ENCODE data around the gene LRRC7. TPM values are rescaled to one million over a fixed set of nuclear protein-coding genes. Genes with fewer than 3 reads are reported as not detected.

LRRC7 gene
- total RNA-seq, 4 donors from 2014 or later, result 0.62 to 2.1 (median 1.3) TPM

DNA sequence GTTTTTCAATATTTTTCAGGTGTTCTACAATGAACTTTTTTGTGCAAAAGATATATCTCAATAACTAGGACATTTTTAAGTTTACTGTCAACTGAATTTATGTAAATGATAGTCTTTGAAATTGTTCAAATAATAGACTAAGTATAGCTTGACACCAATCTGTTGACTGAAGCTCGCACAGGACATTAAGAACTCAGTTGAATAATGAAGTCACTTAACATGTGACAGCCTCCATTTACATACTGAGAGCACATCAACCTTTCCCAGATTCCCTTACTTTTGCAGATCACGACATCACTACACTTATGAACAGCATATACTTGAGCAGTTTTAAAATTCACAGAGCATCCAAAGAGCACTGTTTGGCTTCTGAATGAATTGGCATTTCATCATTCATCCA lies 268.2 kb downstream of the LRRC7 start:
- no peak for TF ChIP-seq CTCF (IDR thresholded peaks at IDR 0.05 in 4 of 5, conservative IDR thresholded peaks at IDR 0.05 in 1 of 5)
- no peak for TF ChIP-seq POLR2A (IDR thresholded peaks at IDR 0.05)
- Histone ChIP-seq H3K27ac (no peak overlapping the region), H3K36me3 (no peaks in the 10 kb centered on the region), H3K9me3 (no peaks in the 10 kb centered on the region), H3K4me1 (no peaks in the 10 kb centered on the region), H3K4me3 (no peak overlapping the region), H3K27me3 (no peaks in the 10 kb centered on the region)
- in situ Hi-C loops (cut with MboI; ENCODE audit: low sequenced_read_pairs in 4 of 4) (no loop called here), intact Hi-C loops (cut with DNase I; ENCODE audit: low total_unique reads) (no loop called here)
- no peak for DNase-seq
- no peak for ATAC-seq

DNA sequence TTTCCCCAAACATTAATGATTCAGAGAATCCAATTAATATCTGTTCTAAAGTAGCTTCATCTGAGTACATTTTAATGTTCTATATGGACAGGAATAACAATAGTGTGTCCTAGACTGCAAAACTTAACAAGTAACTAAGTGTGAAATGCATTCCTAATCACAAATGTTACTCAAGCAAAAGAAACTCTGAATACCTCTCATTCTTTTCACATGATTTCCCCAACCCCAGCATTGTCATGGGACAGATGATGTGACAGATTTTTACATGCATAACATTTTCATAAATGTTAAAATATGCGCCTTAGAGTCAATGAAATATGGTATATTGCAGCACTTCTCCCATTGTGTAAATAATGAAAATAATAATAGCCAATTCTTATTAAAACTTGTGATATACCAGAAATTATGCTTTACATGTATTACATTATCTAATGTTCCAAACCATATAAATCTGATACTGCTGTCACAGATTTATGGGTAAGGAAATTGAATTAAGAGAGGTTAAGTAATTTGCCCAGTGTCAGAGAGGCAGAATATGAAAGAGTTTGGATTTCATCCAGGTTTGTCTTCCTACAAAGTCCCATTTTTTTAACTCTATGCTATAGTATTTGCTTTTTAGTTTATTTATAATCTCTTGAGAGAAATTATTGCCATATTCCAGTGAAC lies 269.4 kb downstream of the LRRC7 start:
- no peak for DNase-seq
- H3K27me3 ChIP-seq, result no peaks in the 10 kb centered on the region
- TF ChIP-seq POLR2A (IDR thresholded peaks at IDR 0.05) (no peak), CTCF (IDR thresholded peaks at IDR 0.05 in 4 of 5, conservative IDR thresholded peaks at IDR 0.05 in 1 of 5) (no peak)
- no peaks in the 10 kb centered on the region for H3K9me3 ChIP-seq
- H3K4me3 ChIP-seq, result no peak overlapping the region
- no peaks in the 10 kb centered on the region for H3K4me1 ChIP-seq
- in situ Hi-C loops (cut with MboI; ENCODE audit: low sequenced_read_pairs in 4 of 4) (no loop called here), intact Hi-C loops (cut with DNase I; ENCODE audit: low total_unique reads) (no loop called here)
- H3K27ac ChIP-seq, result no peak overlapping the region
- H3K36me3 ChIP-seq, result no peaks in the 10 kb centered on the region
- no peak for ATAC-seq

DNA sequence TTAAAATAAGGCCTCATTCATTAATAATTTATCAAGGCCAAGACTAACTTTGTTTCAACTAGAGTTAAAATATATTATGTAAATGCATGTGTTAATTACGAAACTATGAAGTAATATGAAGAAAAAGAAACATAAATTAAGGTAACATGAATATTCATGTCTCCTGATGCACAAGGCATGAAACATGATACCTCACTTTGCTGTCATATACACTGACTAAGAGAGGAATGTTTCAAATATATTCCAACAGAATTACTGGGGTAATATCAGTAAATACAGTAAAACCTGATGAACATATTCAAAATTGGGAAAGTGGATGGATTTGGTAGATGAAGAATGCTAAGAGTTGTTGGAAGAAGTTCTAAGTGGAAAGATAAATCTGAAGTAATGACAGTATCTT lies 274.6 kb downstream of the LRRC7 start:
- in situ Hi-C loops (cut with MboI; ENCODE audit: low sequenced_read_pairs in 4 of 4), result no loop called here
- Histone ChIP-seq H3K27ac (no peak overlapping the region), H3K4me1 (no peaks in the 10 kb centered on the region), H3K27me3 (no peaks in the 10 kb centered on the region), H3K4me3 (no peak overlapping the region), H3K36me3 (no peaks in the 10 kb centered on the region), H3K9me3 (no peaks in the 10 kb centered on the region)
- no peak for DNase-seq
- no peak for ATAC-seq
- TF ChIP-seq POLR2A (IDR thresholded peaks at IDR 0.05) (no peak), CTCF (IDR thresholded peaks at IDR 0.05 in 4 of 5, conservative IDR thresholded peaks at IDR 0.05 in 1 of 5) (no peak)
- intact Hi-C loops (cut with DNase I; ENCODE audit: low total_unique reads), result no loop called here

DNA sequence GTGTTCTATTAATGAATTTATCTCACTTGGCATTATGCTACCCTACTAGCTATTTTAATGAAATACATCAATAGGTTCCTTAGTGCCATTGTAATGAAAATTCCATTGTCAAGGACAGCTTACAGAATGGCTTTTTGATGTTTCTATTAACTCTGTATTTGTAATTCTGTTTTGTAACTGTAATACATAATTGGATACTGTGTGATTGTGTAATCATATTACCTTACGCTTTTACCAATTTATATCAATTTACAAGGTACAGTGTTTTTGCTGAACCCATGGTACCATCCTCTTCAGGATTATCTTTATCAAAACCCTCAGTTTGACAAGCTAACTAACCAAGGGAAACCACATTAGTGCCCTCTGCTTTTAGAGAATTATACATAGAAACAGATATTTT lies 277.9 kb downstream of the LRRC7 start:
- DNase-seq (no peak), ATAC-seq (no peak)
- H3K27ac ChIP-seq, result no peak overlapping the region
- no peaks in the 10 kb centered on the region for H3K27me3 ChIP-seq
- H3K36me3 ChIP-seq, result no peaks in the 10 kb centered on the region
- intact Hi-C loops (cut with DNase I; ENCODE audit: low total_unique reads) (no loop called here), in situ Hi-C loops (cut with MboI; ENCODE audit: low sequenced_read_pairs in 4 of 4) (no loop called here)
- no peaks in the 10 kb centered on the region for H3K4me1 ChIP-seq
- TF ChIP-seq CTCF (IDR thresholded peaks at IDR 0.05 in 4 of 5, conservative IDR thresholded peaks at IDR 0.05 in 1 of 5) (no peak), POLR2A (IDR thresholded peaks at IDR 0.05) (no peak)
- H3K9me3 ChIP-seq, result no peaks in the 10 kb centered on the region
- no peak overlapping the region for H3K4me3 ChIP-seq

DNA sequence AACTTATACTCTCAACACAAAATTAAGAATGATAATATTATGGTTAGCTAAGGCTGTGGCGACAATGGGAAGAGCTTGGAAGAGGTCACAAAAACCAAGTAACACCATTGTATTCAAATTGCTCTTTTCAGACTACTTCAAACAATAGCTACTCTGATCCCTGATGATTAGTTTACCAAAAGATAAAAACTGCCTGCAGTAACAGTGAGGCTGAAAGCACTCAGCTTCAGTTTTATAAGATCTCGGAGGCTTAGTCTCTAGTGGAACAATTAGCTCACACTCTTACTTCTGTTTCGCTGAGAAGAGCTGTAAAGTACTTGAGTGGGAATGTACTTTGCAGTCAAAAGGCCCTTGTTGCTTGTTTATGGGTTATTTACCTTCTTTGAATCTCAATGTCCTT lies 278.5 kb downstream of the LRRC7 start:
- in situ Hi-C loops (cut with MboI; ENCODE audit: low sequenced_read_pairs in 4 of 4) (no loop called here), intact Hi-C loops (cut with DNase I; ENCODE audit: low total_unique reads) (no loop called here)
- ATAC-seq, result no peak

More for the DNA sequence above, 278.5 kb downstream of the LRRC7 start:
- Histone ChIP-seq H3K36me3 (no peaks in the 10 kb centered on the region), H3K9me3 (no peaks in the 10 kb centered on the region), H3K4me1 (no peaks in the 10 kb centered on the region), H3K4me3 (no peak overlapping the region), H3K27ac (no peak overlapping the region), H3K27me3 (no peaks in the 10 kb centered on the region)
- no peak for TF ChIP-seq CTCF (IDR thresholded peaks at IDR 0.05 in 4 of 5, conservative IDR thresholded peaks at IDR 0.05 in 1 of 5)
- no peak for TF ChIP-seq POLR2A (IDR thresholded peaks at IDR 0.05)
- no peak for DNase-seq

Measured in gastrocnemius medialis (tissue), 4 donors.